Kidney (tissue), 14 donors: ENCODE measurements around the gene PCTP. TPM values are rescaled to one million over a fixed set of nuclear protein-coding genes. Genes with fewer than 3 reads are reported as not detected.

Experiments
- DNase-seq, 5 donors: peaks; one replicate each; pipeline ENCODE4 v3.0.0-alpha.2; 2013 to 2020
- FAIRE-seq: peaks from 2 replicates; lab custom pipeline; 2012; peaks lifted over from hg19 to GRCh38; lab: Jason Lieb, UNC
- H3K27ac ChIP-seq, 2 donors: one replicate each; pipeline ENCODE4 v1.7.0; 2013; ENCODE audit warnings: low read depth in 2 of 2, low read length in 2 of 2, inconsistent platforms in 1 of 2
- H3K27me3 ChIP-seq: one replicate; pipeline ENCODE4 v1.7.1; 2013; ENCODE audit warnings: low read length, inconsistent platforms; ENCODE audit not compliant: control insufficient read depth, insufficient read depth
- H3K36me3 ChIP-seq, 3 donors: one replicate each; pipeline versions ENCODE4 v1.7.0 to v1.7.1; 2013; ENCODE audit warnings: low read length in 3 of 3, control low read depth in 1 of 3, inconsistent platforms in 1 of 3; ENCODE audit not compliant: insufficient read depth in 3 of 3, control insufficient read depth in 2 of 3
- H3K4me1 ChIP-seq, 3 donors: one replicate each; pipeline versions ENCODE4 v1.7.0 to v1.7.1; 2013; ENCODE audit warnings: low read length in 3 of 3, inconsistent platforms in 1 of 3, low read depth in 1 of 3; ENCODE audit not compliant: control insufficient read depth in 2 of 3, insufficient read depth in 2 of 3
- H3K4me3 ChIP-seq, 3 donors: one replicate each; pipeline versions ENCODE4 v1.7.0 to v1.8.1; 2013; ENCODE audit warnings: low read length in 3 of 3, control low read depth in 1 of 3, inconsistent platforms in 1 of 3
- H3K9ac ChIP-seq, 3 donors: one replicate each; pipeline versions ENCODE4 v1.7.0 to v1.7.1; 2013; ENCODE audit warnings: low read length in 3 of 3, control low read depth in 1 of 3, inconsistent platforms in 1 of 3
- H3K9me3 ChIP-seq, 3 donors: one replicate each; pipeline versions ENCODE4 v1.7.0 to v1.7.1; 2013; ENCODE audit warnings: low read length in 3 of 3, control low read depth in 1 of 3, inconsistent platforms in 1 of 3; ENCODE audit not compliant: control insufficient read depth in 2 of 3, insufficient read depth in 1 of 3
- intact Hi-C: fragments of 100-400 bp; cut with DNase I; formaldehyde crosslinking; loops from one replicate; pipeline ENCODE4 v1.11.1; 2022
- polyA plus RNA-seq: library from polyadenylated mRNA; stranded (reverse); fragments of 350-450 nt; fragmentation: Illumina TruSeq; extraction: RNeasy Lipid Tissue Mini Kit (QIAGEN cat#74804); gene quantifications from one replicate; pipeline ENCODE4 v1.2.3, GENCODE V29; 2014; ENCODE audit warnings: low read depth, low replicate concordance; ENCODE audit not compliant: insufficient read depth
- total RNA-seq: library from RNA; stranded (reverse); fragmentation: NEBNext Ultra II Directional; extraction: Animal tissue kit (Norgen Biotek cat#: 25700); gene quantifications from one replicate; pipeline ENCODE4 v1.2.1, GENCODE V29; 2021
- TF ChIP-seq, protein P1 (sequence below): IDR thresholded peaks from 3 replicates; pipeline ENCODE4 v1.5.1; 2012; ENCODE audit warnings: mild to moderate bottlenecking, moderate library complexity, borderline replicate concordance; ENCODE audit not compliant: insufficient read depth; ENCODE audit errors: extremely low read depth
- donor health status: control.
- donor health status: control.
- donor health status: control.
- donor health status: control.
- donor health status: control.
- donor health status: DM: yes; HTN: yes; CAD: no.
- donor health status: Normal renal cell carcinoma (clear cell type).

The PCTP gene
- total and polyA plus RNA-seq, 2 donors from 2014 or later, result 18.7 to 39.2 TPM

- no peaks in the 10 kb centered on the region for H3K27me3 ChIP-seq
- no peak overlapping the region for H3K9ac ChIP-seq
- H3K27ac ChIP-seq, result no peak overlapping the region
- TF ChIP-seq, protein P1, sequence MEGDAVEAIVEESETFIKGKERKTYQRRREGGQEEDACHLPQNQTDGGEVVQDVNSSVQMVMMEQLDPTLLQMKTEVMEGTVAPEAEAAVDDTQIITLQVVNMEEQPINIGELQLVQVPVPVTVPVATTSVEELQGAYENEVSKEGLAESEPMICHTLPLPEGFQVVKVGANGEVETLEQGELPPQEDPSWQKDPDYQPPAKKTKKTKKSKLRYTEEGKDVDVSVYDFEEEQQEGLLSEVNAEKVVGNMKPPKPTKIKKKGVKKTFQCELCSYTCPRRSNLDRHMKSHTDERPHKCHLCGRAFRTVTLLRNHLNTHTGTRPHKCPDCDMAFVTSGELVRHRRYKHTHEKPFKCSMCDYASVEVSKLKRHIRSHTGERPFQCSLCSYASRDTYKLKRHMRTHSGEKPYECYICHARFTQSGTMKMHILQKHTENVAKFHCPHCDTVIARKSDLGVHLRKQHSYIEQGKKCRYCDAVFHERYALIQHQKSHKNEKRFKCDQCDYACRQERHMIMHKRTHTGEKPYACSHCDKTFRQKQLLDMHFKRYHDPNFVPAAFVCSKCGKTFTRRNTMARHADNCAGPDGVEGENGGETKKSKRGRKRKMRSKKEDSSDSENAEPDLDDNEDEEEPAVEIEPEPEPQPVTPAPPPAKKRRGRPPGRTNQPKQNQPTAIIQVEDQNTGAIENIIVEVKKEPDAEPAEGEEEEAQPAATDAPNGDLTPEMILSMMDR, result no peak
- DNase-seq (no peak), FAIRE-seq (no peak)
- intact Hi-C loops, result no loop called here
- H3K9me3 ChIP-seq, result no peaks in the 10 kb centered on the region
- no peak overlapping the region for H3K4me3 ChIP-seq
- no peaks in the 10 kb centered on the region for H3K36me3 ChIP-seq
- peaks cover 0 to 3% (median 2%) of the 10 kb centered on the region in 3 donors for H3K4me1 ChIP-seq
Observed at GRCh38 chr17:55726440-55726839, 24.4 kb upstream of the PCTP start.

DNA sequence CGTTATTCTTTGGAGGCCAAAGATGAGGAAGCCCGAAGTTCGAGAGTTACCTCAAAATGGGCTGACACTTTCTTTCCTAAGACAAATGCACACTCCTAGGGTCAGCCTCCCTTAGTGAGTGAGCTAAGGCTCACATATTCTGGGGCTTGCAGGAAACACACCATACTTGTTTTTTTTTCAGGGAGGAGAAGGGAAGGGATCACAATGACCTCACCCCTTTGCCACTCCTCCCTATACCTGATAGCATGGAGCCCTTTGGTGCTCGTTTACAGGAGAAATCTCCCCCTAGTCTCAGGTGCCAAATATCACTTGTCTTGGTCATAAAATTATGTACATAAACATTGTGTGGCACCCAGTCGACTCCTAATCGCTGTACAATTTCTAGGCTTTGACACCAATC lies 23.6 kb upstream of the PCTP start:
- Histone ChIP-seq H3K4me3 (no peak overlapping the region), H3K27ac (no peak overlapping the region), H3K9me3 (no peaks in the 10 kb centered on the region), H3K27me3 (no peaks in the 10 kb centered on the region), H3K36me3 (no peaks in the 10 kb centered on the region), H3K9ac (no peak overlapping the region), H3K4me1 (peaks cover 0 to 10% (median 9%) of the 10 kb centered on the region in 3 donors)
- intact Hi-C loops, result no loop called here
- TF ChIP-seq, protein P1, result no peak
- no peak for FAIRE-seq
- no peak for DNase-seq

DNA sequence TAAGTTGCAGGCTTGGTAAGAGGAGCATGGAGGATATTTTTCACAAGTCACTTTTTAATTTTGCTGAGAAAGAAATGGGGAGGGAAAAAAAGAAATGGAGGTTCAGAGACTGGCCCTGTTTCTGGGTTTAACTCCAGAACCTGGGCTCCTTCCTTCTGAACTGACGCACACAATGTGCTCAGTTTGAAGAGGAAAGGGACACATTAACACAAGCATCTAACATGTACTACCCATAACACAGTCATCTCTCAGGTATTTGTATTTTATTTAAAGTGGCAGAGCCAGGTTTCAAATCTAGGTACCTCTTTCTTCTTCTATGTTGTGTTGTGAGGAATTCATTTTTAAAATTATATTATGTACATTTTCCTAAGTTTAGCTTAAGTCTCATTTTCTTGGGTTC lies 22.9 kb upstream of the PCTP start:
- FAIRE-seq, result no peak
- no peak overlapping the region for H3K27ac ChIP-seq
- H3K4me1 ChIP-seq, result peaks cover 3 to 14% (median 12%) of the 10 kb centered on the region in 3 donors
- intact Hi-C loops, result no loop called here
- TF ChIP-seq, protein P1, result no peak
- no peak overlapping the region for H3K9ac ChIP-seq
- no peaks in the 10 kb centered on the region for H3K27me3 ChIP-seq
- no peaks in the 10 kb centered on the region for H3K36me3 ChIP-seq
- no peak for DNase-seq
- H3K4me3 ChIP-seq, result no peak overlapping the region
- H3K9me3 ChIP-seq, result no peaks in the 10 kb centered on the region

DNA sequence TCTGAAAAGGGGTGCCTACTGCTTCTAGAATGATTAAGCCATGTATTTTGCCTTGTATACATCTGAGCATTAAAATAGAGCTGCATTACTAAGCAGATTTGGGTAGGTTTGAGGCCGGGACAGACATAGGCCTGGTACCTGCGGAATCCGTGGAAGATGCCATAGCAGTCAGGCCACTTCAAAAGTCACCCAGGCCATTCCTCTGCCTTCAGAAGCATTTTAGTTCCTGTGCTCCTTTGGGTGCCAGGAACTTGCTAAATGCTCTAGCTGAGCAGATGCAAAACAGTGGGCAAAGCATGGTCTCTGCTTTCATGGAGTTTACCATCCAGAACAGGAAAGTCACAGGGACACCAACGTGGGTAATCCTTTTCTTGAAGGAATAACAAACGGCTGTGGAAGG lies 22.5 kb upstream of the PCTP start:
- Histone ChIP-seq H3K9ac (no peak overlapping the region), H3K27me3 (no peaks in the 10 kb centered on the region), H3K9me3 (no peaks in the 10 kb centered on the region), H3K4me3 (no peak overlapping the region), H3K4me1 (peaks cover 3 to 14% (median 14%) of the 10 kb centered on the region in 3 donors), H3K27ac (no peak overlapping the region), H3K36me3 (no peaks in the 10 kb centered on the region)
- TF ChIP-seq, protein P1, result no peak
- no peak for FAIRE-seq
- no peak for DNase-seq
- intact Hi-C loops, result no loop called here
